ENCODE results near the gene CXCR6.
A peak's percentile ranks its signal among the peaks of the same experiment; 100 is the strongest.

DNA sequence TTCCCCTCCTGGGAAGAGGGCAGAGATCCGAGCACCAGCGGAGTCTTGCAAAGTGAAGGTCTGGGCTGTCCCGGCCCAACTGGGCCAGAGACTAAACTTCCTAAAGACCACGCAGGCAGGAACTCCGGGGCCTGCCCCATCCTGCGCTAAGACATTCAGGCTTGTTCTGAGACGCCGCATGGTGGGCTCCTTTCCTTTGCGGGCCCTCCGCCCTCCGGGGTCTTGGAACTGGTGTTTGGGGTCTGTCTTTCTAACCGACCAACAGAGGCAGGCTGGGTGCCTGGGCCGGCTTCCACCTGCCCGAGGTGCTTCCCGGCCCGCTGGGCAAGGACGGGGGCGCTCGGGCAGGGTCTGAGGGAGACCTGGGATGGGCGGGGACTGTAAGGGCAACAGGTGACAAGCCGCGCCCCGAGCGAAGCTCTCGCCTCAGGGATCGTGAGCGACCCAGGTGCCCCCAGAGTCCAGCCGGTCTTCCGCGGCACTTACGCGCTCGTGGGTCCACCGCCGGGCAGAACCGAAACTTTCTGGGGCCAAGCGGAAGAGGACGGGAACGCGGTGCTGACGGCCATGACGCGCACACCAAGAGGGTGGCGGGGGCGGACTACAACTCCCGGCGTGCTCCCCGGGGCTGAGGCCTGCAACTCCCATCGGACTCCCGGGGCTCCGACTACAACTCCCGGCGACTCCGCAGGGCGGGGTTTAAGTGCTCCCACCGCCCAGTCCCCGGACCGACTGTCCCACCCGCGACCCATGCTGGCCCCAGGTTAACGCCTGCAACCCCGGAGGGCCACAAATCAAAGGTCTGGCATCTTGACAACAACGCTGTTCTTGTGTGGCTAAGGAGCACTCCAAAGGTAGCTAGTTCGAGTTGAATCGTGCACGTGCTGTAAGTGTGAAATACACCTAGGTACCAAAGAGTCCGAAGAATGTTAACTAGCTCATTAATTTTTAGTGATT, 52.2 kb downstream of the CXCR6 start, which contains the start of gene FYCO1:
- TF ChIP-seq, protein P1, sequence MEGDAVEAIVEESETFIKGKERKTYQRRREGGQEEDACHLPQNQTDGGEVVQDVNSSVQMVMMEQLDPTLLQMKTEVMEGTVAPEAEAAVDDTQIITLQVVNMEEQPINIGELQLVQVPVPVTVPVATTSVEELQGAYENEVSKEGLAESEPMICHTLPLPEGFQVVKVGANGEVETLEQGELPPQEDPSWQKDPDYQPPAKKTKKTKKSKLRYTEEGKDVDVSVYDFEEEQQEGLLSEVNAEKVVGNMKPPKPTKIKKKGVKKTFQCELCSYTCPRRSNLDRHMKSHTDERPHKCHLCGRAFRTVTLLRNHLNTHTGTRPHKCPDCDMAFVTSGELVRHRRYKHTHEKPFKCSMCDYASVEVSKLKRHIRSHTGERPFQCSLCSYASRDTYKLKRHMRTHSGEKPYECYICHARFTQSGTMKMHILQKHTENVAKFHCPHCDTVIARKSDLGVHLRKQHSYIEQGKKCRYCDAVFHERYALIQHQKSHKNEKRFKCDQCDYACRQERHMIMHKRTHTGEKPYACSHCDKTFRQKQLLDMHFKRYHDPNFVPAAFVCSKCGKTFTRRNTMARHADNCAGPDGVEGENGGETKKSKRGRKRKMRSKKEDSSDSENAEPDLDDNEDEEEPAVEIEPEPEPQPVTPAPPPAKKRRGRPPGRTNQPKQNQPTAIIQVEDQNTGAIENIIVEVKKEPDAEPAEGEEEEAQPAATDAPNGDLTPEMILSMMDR (IDR thresholded peaks at IDR 0.05; ENCODE audit: control extremely low read depth in 1 of 3, insufficient read depth in 1 of 3, low read depth in 1 of 3, low read length in 3 of 3), result no peak
- TF ChIP-seq TEAD4 (IDR thresholded peaks at IDR 0.05; ENCODE audit: low read depth, low read length) (no peak), BRCA1 (IDR thresholded peaks at IDR 0.05; ENCODE audit: low read depth, low read length) (no peak), SUZ12 (IDR thresholded peaks at IDR 0.05; ENCODE audit: low read length) (no peak), RAD21 (IDR thresholded peaks at IDR 0.05 in 1 of 2, conservative IDR thresholded peaks at IDR 0.05 in 1 of 2; ENCODE audit: low read depth in 2 of 2, low read length in 2 of 2) (no peak), POLR2A (IDR thresholded peaks at IDR 0.05; ENCODE audit: control extremely low read depth in 1 of 2, low read depth in 2 of 2, low read length in 2 of 2) (peak in 1 of 2 experiments; percentile 46; a peak in 1 of 3 replicates), EZH2 (IDR thresholded peaks at IDR 0.05; ENCODE audit: low read depth, low read length, severe bottlenecking) (no peak)
